SK-N-SH (cell line): ENCODE measurements around the gene SH3PXD2B. TPM values are rescaled to one million over a fixed set of nuclear protein-coding genes. Genes with fewer than 3 reads are reported as not detected.

Experiments
- CTCF ChIA-PET: fragments of 300-600, 350-600 bp; formaldehyde crosslinking; extraction: SDS; loops from one replicate; lab custom pipeline; 2021; lab: Yijun Ruan, JAX
- POLR2A ChIA-PET: fragments of 350-600 bp; sonication (Branson Sonifier 250); formaldehyde crosslinking; extraction: SDS; loops from one replicate; lab custom pipeline; 2020; ENCODE audit warnings: antibody characterized with exemption, inconsistent platforms; lab: Yijun Ruan, JAX
- DNase-seq: peaks from one replicate; pipeline ENCODE4 v3.0.0; 2012
- H2AFZ ChIP-seq: fragments of 200-600 bp; sonication (generic); 2 replicates; pipeline ENCODE4 v1.8.1; 2016; ENCODE audit warnings: antibody characterized with exemption, mild to moderate bottlenecking, low read depth
- H3F3A ChIP-seq: fragments of 200-600 bp; sonication (generic); replicated peaks from 2 replicates; pipeline ENCODE3; 2016; ENCODE audit warnings: antibody characterized with exemption, mild to moderate bottlenecking; ENCODE audit not compliant: insufficient read depth
- H3K27ac ChIP-seq, 2 experiments: fragments of 200-500 bp in 1 of 2; fragments of 200-600 bp in 1 of 2; sonication (Bioruptor generic) in 1 of 2; sonication (generic), shearing (Covaris generic) in 1 of 2; 2 replicates each; pipeline versions ENCODE4 v1.5.1 to v1.6.1; 2014 to 2016; ENCODE audit warnings: low read depth in 2 of 2, inconsistent platforms in 1 of 2, low read length in 1 of 2, mild to moderate bottlenecking in 1 of 2, mixed read lengths in 1 of 2
- H3K27me3 ChIP-seq: fragments of 200-600 bp; sonication (generic), shearing (Covaris generic); 2 replicates; pipeline ENCODE4 v1.6.1; 2016; ENCODE audit warnings: mixed run types; ENCODE audit not compliant: insufficient read depth
- H3K36me3 ChIP-seq, 2 experiments: fragments of 200-500 bp in 1 of 2; fragments of 200-600 bp in 1 of 2; sonication (Bioruptor generic) in 1 of 2; sonication (generic) in 1 of 2; replicated peaks in 1 of 2; 2 replicates each; pipeline versions ENCODE3 to v1.5.1; 2014 to 2016; ENCODE audit warnings: low read length in 1 of 2, mild to moderate bottlenecking in 1 of 2; ENCODE audit not compliant: insufficient read depth in 2 of 2, control insufficient read depth in 1 of 2
- H3K4me1 ChIP-seq, 2 experiments: fragments of 200-500 bp in 1 of 2; fragments of 200-600 bp in 1 of 2; sonication (Bioruptor generic) in 1 of 2; sonication (generic), shearing (Covaris generic) in 1 of 2; 2 replicates each; pipeline versions ENCODE4 v1.5.1 to v1.6.1; 2014 to 2016; ENCODE audit warnings: low read depth in 1 of 2, low read length in 1 of 2, mixed run types in 1 of 2; ENCODE audit not compliant: insufficient read depth in 2 of 2, control insufficient read depth in 1 of 2
- H3K4me2 ChIP-seq: fragments of 200-600 bp; sonication (generic), shearing (Covaris generic); 2 replicates; pipeline ENCODE4 v1.6.1; 2017; ENCODE audit warnings: mixed run types
- H3K4me3 ChIP-seq, 2 experiments: fragments of 200-500 bp in 1 of 2; fragments of 200-600 bp in 1 of 2; sonication (Bioruptor generic) in 1 of 2; sonication (generic), shearing (Covaris generic) in 1 of 2; 2 replicates each; pipeline versions ENCODE4 v1.5.1 to v1.8.1; 2014 to 2016; ENCODE audit warnings: low read depth in 2 of 2, inconsistent platforms in 1 of 2, low read length in 1 of 2, mild to moderate bottlenecking in 1 of 2, mixed read lengths in 1 of 2, moderate library complexity in 1 of 2
- H3K79me2 ChIP-seq: fragments of 200-600 bp; sonication (generic); 2 replicates; pipeline ENCODE4 v1.8.1; 2017; ENCODE audit warnings: mild to moderate bottlenecking; ENCODE audit not compliant: insufficient read depth
- H3K9ac ChIP-seq: fragments of 200-600 bp; sonication (generic); 2 replicates; pipeline ENCODE4 v1.6.1; 2017; ENCODE audit warnings: mixed run types
- H3K9me2 ChIP-seq: fragments of 200-600 bp; sonication (generic); 2 replicates; pipeline ENCODE4 v1.6.1; 2017; ENCODE audit warnings: mixed run types
- H3K9me3 ChIP-seq: fragments of 200-600 bp; sonication (generic); 2 replicates; pipeline ENCODE4 v1.6.1; 2017; ENCODE audit warnings: mixed run types, mild to moderate bottlenecking, moderate library complexity
- H4K20me1 ChIP-seq: fragments of 200-600 bp; sonication (generic); 2 replicates; pipeline ENCODE4 v1.6.1; 2017; ENCODE audit warnings: mild to moderate bottlenecking, mixed run types; ENCODE audit not compliant: insufficient read depth
- CTCF ChIP-seq: fragments of 200-600 bp; sonication (generic); IDR thresholded peaks from 2 replicates; pipeline ENCODE4 v1.6.1; 2017; ENCODE audit warnings: antibody characterized with exemption, mild to moderate bottlenecking, moderate library complexity
- ELF1 ChIP-seq: IDR thresholded peaks from 2 replicates; pipeline ENCODE4 v1.4.0; 2012
- EP300 ChIP-seq, 2 experiments: IDR thresholded peaks; 2 replicates each; pipeline versions ENCODE4 v1.4.0 to v1.6.1; 2012; ENCODE audit warnings: borderline replicate concordance in 1 of 2, low read depth in 1 of 2, low read length in 1 of 2
- EZH2phosphoT487 ChIP-seq: fragments of 200-600 bp; sonication (generic); IDR thresholded peaks from 2 replicates; pipeline ENCODE4 v1.6.1; 2017; ENCODE audit warnings: low read depth, mixed run types, mild to moderate bottlenecking, antibody characterized with exemption, moderate library complexity, borderline replicate concordance
- FOSL2 ChIP-seq: IDR thresholded peaks from 2 replicates; pipeline ENCODE4 v1.4.0; 2012; ENCODE audit warnings: low read depth, mild to moderate bottlenecking, moderate library complexity, borderline replicate concordance
- FOXM1 ChIP-seq: IDR thresholded peaks from 2 replicates; pipeline ENCODE4 v1.4.0; 2012; ENCODE audit warnings: low read depth, mild to moderate bottlenecking
- JUND ChIP-seq: IDR thresholded peaks from 2 replicates; pipeline ENCODE4 v1.4.0; 2012
- NFIC ChIP-seq: IDR thresholded peaks from 2 replicates; pipeline ENCODE4 v1.4.0; 2012; ENCODE audit warnings: borderline replicate concordance
- NRF1 ChIP-seq: IDR thresholded peaks from 2 replicates; pipeline ENCODE4 v1.6.1; 2012; ENCODE audit warnings: low read depth, mild to moderate bottlenecking, low read length
- POLR2AphosphoS5 ChIP-seq: IDR thresholded peaks from 2 replicates; pipeline ENCODE4 v1.6.1; 2012; ENCODE audit warnings: low read depth, low read length
- RXRA ChIP-seq: IDR thresholded peaks from 2 replicates; pipeline ENCODE4 v1.4.0; 2012; ENCODE audit warnings: low read depth, mild to moderate bottlenecking, borderline replicate concordance
- SMC3 ChIP-seq: IDR thresholded peaks from 2 replicates; pipeline ENCODE4 v1.6.1; 2012; ENCODE audit warnings: low read depth, low read length, improper control_type of control experiment
- TAF1 ChIP-seq: IDR thresholded peaks from 2 replicates; pipeline ENCODE4 v1.6.1; 2012; ENCODE audit warnings: low read depth, mild to moderate bottlenecking, low read length, moderate library complexity, borderline replicate concordance
- TEAD4 ChIP-seq: IDR thresholded peaks from 2 replicates; pipeline ENCODE4 v1.4.0; 2012; ENCODE audit warnings: mild to moderate bottlenecking, borderline replicate concordance; ENCODE audit not compliant: insufficient read depth
- ZBTB33 ChIP-seq: IDR thresholded peaks from 2 replicates; pipeline ENCODE4 v1.4.0; 2012; ENCODE audit warnings: low read depth, borderline replicate concordance
- WGBS: methylation state at CpG from one replicate; pipeline ENCODE4 v1.1.6; 2017; ENCODE audit warnings: low lambda C conversion rate; 5-methylcytosine and 5-hydroxymethylcytosine counted together
- polyA plus RNA-seq, 3 experiments: library from polyadenylated mRNA; depleted of rRNA; stranded (reverse); fragments of >200 nt; gene quantifications; 2 replicates each; pipeline ENCODE4 v1.2.3, GENCODE V29; 2012
- TF ChIP-seq, protein P1 (sequence below): fragments of 150-350 bp; IDR thresholded peaks from 2 replicates; pipeline ENCODE4 v1.6.1; 2017; ENCODE audit warnings: antibody characterized with exemption, low read length, low read depth, borderline replicate concordance

Gene SH3PXD2B
- polyA plus RNA-seq, 1 of the 3 experiments (the other 2 are of a cell fraction) = 15.0 TPM

DNA sequence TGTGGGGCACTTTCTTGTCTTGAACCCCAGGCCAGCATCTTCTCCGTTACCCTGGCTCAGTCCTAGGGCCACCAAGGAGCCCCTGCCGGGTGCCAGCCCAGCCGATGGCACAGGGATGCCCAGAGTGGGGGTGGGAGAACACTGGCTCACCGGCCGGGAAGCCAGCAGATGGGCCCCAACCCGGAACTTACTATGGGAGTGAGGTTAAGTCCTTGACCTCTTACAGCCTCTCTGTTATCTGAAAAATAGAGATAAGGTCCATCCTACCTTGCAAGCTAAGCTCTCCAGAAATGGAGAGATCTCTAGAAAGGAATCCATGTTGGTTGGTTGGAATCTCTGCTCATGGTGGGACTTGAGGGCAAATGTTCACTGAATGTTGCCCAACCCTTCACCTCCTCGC lies 20.8 kb downstream of the SH3PXD2B start:
- no peak overlapping the region for H2AFZ ChIP-seq
- H3K9me2 ChIP-seq = no peaks in the 10 kb centered on the region
- no peaks in the 10 kb centered on the region for H3K27me3 ChIP-seq
- H3K36me3 ChIP-seq = peaks cover 0 to 3% of the 10 kb centered on the region in 2 experiments
- H3K4me1 ChIP-seq = peaks cover 17 to 23% of the 10 kb centered on the region in 2 experiments; a peak in 2 of 4 replicates
- H3K4me2 ChIP-seq = no peak overlapping the region
- no peak for TF ChIP-seq FOXM1
- TF ChIP-seq EZH2phosphoT487 = no peak
- TF ChIP-seq CTCF = no peak
- peaks cover 99% of the 10 kb centered on the region for H3K79me2 ChIP-seq
- no peaks in the 10 kb centered on the region for H3F3A ChIP-seq
- H3K27ac ChIP-seq = no peak overlapping the region
- H3K9ac ChIP-seq = no peak overlapping the region
- CTCF ChIA-PET = interaction anchor here (2.0 kb wide), 1 partner anchor 8 kb away, joined by 5 read pairs; no protein-coding TSS in a partner anchor
- DNase-seq = no peak
- 98% methylated on average over 7 of the region's 7 CpGs for WGBS
- POLR2A ChIA-PET = no interaction called here
- H3K4me3 ChIP-seq = no peak overlapping the region
- H3K9me3 ChIP-seq = no peaks in the 10 kb centered on the region
- H4K20me1 ChIP-seq = peaks cover 100% of the 10 kb centered on the region

DNA sequence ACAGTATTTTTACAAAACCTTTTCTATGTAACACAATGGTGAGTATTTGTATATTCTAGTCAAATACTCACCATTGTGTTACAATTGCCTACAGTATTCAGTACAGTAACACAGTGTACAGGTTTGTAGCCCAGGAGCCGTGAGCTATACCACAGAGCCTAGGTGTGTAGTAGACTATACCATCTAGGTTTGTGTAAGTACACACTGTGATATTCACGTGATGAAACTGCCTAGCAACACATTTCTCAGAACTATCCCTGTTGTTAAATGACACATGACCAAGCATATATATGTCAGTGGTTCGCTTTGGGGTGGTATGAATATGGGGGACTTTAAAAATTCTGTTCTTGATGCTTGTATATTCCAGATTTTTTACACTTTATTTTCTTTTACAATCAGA lies 21.3 kb downstream of the SH3PXD2B start:
- ChIA-PET POLR2A (no interaction called here), CTCF (interaction anchor here (2.0 kb wide), 1 partner anchor 8 kb away, joined by 5 read pairs; no protein-coding TSS in a partner anchor)
- Histone ChIP-seq H3K9me2 (no peaks in the 10 kb centered on the region), H3K79me2 (peaks cover 99% of the 10 kb centered on the region), H3K27ac (no peak overlapping the region), H3K4me3 (no peak overlapping the region), H4K20me1 (peaks cover 100% of the 10 kb centered on the region), H3K9ac (no peak overlapping the region), H2AFZ (no peak overlapping the region), H3K4me1 (peaks cover 14 to 18% of the 10 kb centered on the region in 2 experiments; a peak in 2 of 4 replicates), H3K36me3 (peaks cover 0 to 3% of the 10 kb centered on the region in 2 experiments), H3K27me3 (no peaks in the 10 kb centered on the region), H3K9me3 (no peaks in the 10 kb centered on the region), H3F3A (no peaks in the 10 kb centered on the region), H3K4me2 (no peak overlapping the region)
- TF ChIP-seq TAF1 (no peak), POLR2AphosphoS5 (no peak), NRF1 (no peak), ZBTB33 (no peak), ELF1 (no peak), FOXM1 (no peak), FOSL2 (no peak), EZH2phosphoT487 (no peak), EP300 (IDR thresholded peaks at IDR 0.05; ENCODE audit: borderline replicate concordance in 1 of 2, low read depth in 1 of 2, low read length in 1 of 2) (no peak), NFIC (no peak), SMC3 (no peak), JUND (no peak), TEAD4 (no peak), RXRA (no peak)
- TF ChIP-seq, protein P1, sequence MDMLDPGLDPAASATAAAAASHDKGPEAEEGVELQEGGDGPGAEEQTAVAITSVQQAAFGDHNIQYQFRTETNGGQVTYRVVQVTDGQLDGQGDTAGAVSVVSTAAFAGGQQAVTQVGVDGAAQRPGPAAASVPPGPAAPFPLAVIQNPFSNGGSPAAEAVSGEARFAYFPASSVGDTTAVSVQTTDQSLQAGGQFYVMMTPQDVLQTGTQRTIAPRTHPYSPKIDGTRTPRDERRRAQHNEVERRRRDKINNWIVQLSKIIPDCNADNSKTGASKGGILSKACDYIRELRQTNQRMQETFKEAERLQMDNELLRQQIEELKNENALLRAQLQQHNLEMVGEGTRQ = no peak
- 97% methylated on average over 3 of the region's 3 CpGs for WGBS
- no peak for DNase-seq
